DND-41 (cell line): ENCODE data around the gene TCEAL6.
"Not testable (repeated sequence)": the region's sequence is repeated elsewhere in the genome, so short reads cannot be mapped to it uniquely, and the experiment has no call there.

Source experiments
- ATAC-seq: fragments of 200-7000 bp; cut with Tn5 transposase; 3 replicates; pipeline ENCODE4 v1.9.1; 2021; ENCODE audit warnings: low read depth; ENCODE audit not compliant: insufficient read depth
- DNase-seq: peaks from one replicate; pipeline ENCODE4 v3.0.0-alpha.2; 2020
- H2AFZ ChIP-seq: 2 replicates; pipeline ENCODE4 v1.6.0; 2012; ENCODE audit warnings: low read depth, low read length
- H3K27ac ChIP-seq: 2 replicates; pipeline ENCODE4 v1.5.1; 2012; ENCODE audit warnings: low read length, inconsistent platforms
- H3K27me3 ChIP-seq: fragments of 200-600 bp; sonication (generic); 2 replicates; pipeline ENCODE4 v1.6.0; 2012; ENCODE audit warnings: low read length, mild to moderate bottlenecking, inconsistent platforms; ENCODE audit not compliant: insufficient read depth, poor library complexity
- H3K36me3 ChIP-seq: 2 replicates; pipeline ENCODE4 v1.5.1; 2012; ENCODE audit warnings: low read length, inconsistent platforms; ENCODE audit not compliant: insufficient read depth
- H3K4me1 ChIP-seq: 2 replicates; pipeline ENCODE4 v1.5.1; 2012; ENCODE audit warnings: mild to moderate bottlenecking, low read length; ENCODE audit not compliant: insufficient read depth
- H3K4me2 ChIP-seq: 2 replicates; pipeline ENCODE4 v1.6.0; 2012; ENCODE audit warnings: mild to moderate bottlenecking, moderate library complexity, low read length, inconsistent platforms; ENCODE audit not compliant: insufficient read depth
- H3K4me3 ChIP-seq, 2 experiments: fragments of 200-600 bp in 1 of 2; shearing (Covaris generic) in 1 of 2; 2 replicates each; pipeline ENCODE4 v1.5.1; 2012 to 2016; ENCODE audit warnings: inconsistent platforms in 2 of 2, low read length in 2 of 2, mild to moderate bottlenecking in 2 of 2, low read depth in 1 of 2, moderate library complexity in 1 of 2
- H3K79me2 ChIP-seq: 2 replicates; pipeline ENCODE4 v1.6.0; 2012; ENCODE audit warnings: low read length, inconsistent platforms; ENCODE audit not compliant: insufficient read depth
- H3K9ac ChIP-seq: 2 replicates; pipeline ENCODE4 v1.6.0; 2012; ENCODE audit warnings: low read depth, mild to moderate bottlenecking, inconsistent platforms, low read length, moderate library complexity
- H3K9me3 ChIP-seq: 2 replicates; pipeline ENCODE4 v1.5.1; 2012; ENCODE audit warnings: low read length, moderate library complexity, mild to moderate bottlenecking, inconsistent platforms; ENCODE audit not compliant: insufficient read depth, severe bottlenecking
- H4K20me1 ChIP-seq: 2 replicates; pipeline ENCODE4 v1.6.0; 2012; ENCODE audit warnings: low read length; ENCODE audit not compliant: insufficient read depth
- CTCF ChIP-seq: IDR thresholded peaks from 2 replicates; pipeline ENCODE4 v1.5.1; 2012; ENCODE audit warnings: borderline replicate concordance, low read length, moderate library complexity, mild to moderate bottlenecking; ENCODE audit not compliant: poor library complexity, severe bottlenecking; ENCODE audit errors: extremely low read depth
- EZH2 ChIP-seq: IDR thresholded peaks from 3 replicates; pipeline ENCODE4 v1.6.1; 2012; ENCODE audit warnings: borderline replicate concordance, low read depth, mild to moderate bottlenecking, moderate library complexity, low read length, inconsistent platforms; ENCODE audit not compliant: severe bottlenecking

TCEAL6 gene

GRCh38 chrX:102142274-102142673 is at the start of gene TCEAL6:
TCEAL6 (minus strand) TSS chrX:102142481.
- not testable (repeated sequence) for H2AFZ ChIP-seq, DNase-seq, H3K9me3 ChIP-seq, H3K4me3 ChIP-seq, H3K27ac ChIP-seq, H3K36me3 ChIP-seq, H3K4me1 ChIP-seq, H3K79me2 ChIP-seq, ATAC-seq, H3K9ac ChIP-seq, H3K4me2 ChIP-seq, H4K20me1 ChIP-seq, H3K27me3 ChIP-seq

GRCh38 chrX:102185967-102186720 is 43.9 kb upstream of the TCEAL6 start:
- TF ChIP-seq EZH2 (no peak), CTCF (no peak)
- no peak for ATAC-seq
- Histone ChIP-seq H3K36me3 (no peaks in the 10 kb centered on the region), H4K20me1 (no peaks in the 10 kb centered on the region), H3K27me3 (no peaks in the 10 kb centered on the region), H3K79me2 (no peaks in the 10 kb centered on the region), H2AFZ (no peak overlapping the region), H3K27ac (no peak overlapping the region), H3K9ac (no peak overlapping the region), H3K4me2 (no peak overlapping the region), H3K9me3 (no peaks in the 10 kb centered on the region), H3K4me3 (no peak overlapping the region), H3K4me1 (no peaks in the 10 kb centered on the region)
- DNase-seq, result no peak

GRCh38 chrX:102155806-102156179 is 13.5 kb upstream of the TCEAL6 start, which contains the start of gene BEX5:
BEX5 (minus strand) TSS chrX:102155977; CDS start chrX:102154265, 1,712 bp downstream.
- Histone ChIP-seq H3K36me3 (no peaks in the 10 kb centered on the region), H3K27ac (no peak within 1 kb of the TSS), H4K20me1 (no peaks in the 10 kb centered on the region), H3K9me3 (no peaks in the 10 kb centered on the region), H3K9ac (no peak within 1 kb of the TSS), H3K27me3 (no peaks in the 10 kb centered on the region), H2AFZ (no peak within 1 kb of the TSS), H3K4me2 (no peak within 1 kb of the TSS), H3K79me2 (no peaks in the 10 kb centered on the region), H3K4me1 (no peaks in the 10 kb centered on the region), H3K4me3 (no peak within 1 kb of the TSS)
- no peak for ATAC-seq
- no peak for DNase-seq
- TF ChIP-seq CTCF (no peak), EZH2 (no peak)

GRCh38 chrX:102154900-102155805 is 12.9 kb upstream of the TCEAL6 start:
- no peak overlapping the region for H3K4me3 ChIP-seq
- ATAC-seq, result no peak

More at GRCh38 chrX:102154900-102155805, 12.9 kb upstream of the TCEAL6 start:
- DNase-seq, result no peak
- no peak for TF ChIP-seq CTCF
- TF ChIP-seq EZH2, result no peak
- Histone ChIP-seq H3K36me3 (no peaks in the 10 kb centered on the region), H3K27me3 (no peaks in the 10 kb centered on the region), H2AFZ (no peak overlapping the region), H3K27ac (no peak overlapping the region), H3K4me2 (no peak overlapping the region), H4K20me1 (no peaks in the 10 kb centered on the region), H3K9me3 (no peaks in the 10 kb centered on the region), H3K79me2 (no peaks in the 10 kb centered on the region), H3K9ac (no peak overlapping the region), H3K4me1 (no peaks in the 10 kb centered on the region)
